SK-N-SH (cell line): ENCODE data around the gene ZNF594. TPM values are rescaled to one million over a fixed set of nuclear protein-coding genes. Genes with fewer than 3 reads are reported as not detected.
"Not testable (repeated sequence)": the region's sequence is repeated elsewhere in the genome, so short reads cannot be mapped to it uniquely, and the experiment has no call there.

ENCODE experiments used
- CTCF ChIA-PET: fragments of 300-600, 350-600 bp; formaldehyde crosslinking; extraction: SDS; loops from one replicate; lab custom pipeline; 2021; lab: Yijun Ruan, JAX
- POLR2A ChIA-PET: fragments of 350-600 bp; sonication (Branson Sonifier 250); formaldehyde crosslinking; extraction: SDS; loops from one replicate; lab custom pipeline; 2020; ENCODE audit warnings: antibody characterized with exemption, inconsistent platforms; lab: Yijun Ruan, JAX
- DNase-seq: peaks from one replicate; pipeline ENCODE4 v3.0.0; 2012
- H2AFZ ChIP-seq: fragments of 200-600 bp; sonication (generic); 2 replicates; pipeline ENCODE4 v1.8.1; 2016; ENCODE audit warnings: antibody characterized with exemption, mild to moderate bottlenecking, low read depth
- H3F3A ChIP-seq: fragments of 200-600 bp; sonication (generic); replicated peaks from 2 replicates; pipeline ENCODE3; 2016; ENCODE audit warnings: antibody characterized with exemption, mild to moderate bottlenecking; ENCODE audit not compliant: insufficient read depth
- H3K27ac ChIP-seq, 2 experiments: fragments of 200-500 bp in 1 of 2; fragments of 200-600 bp in 1 of 2; sonication (Bioruptor generic) in 1 of 2; sonication (generic), shearing (Covaris generic) in 1 of 2; 2 replicates each; pipeline versions ENCODE4 v1.5.1 to v1.6.1; 2014 to 2016; ENCODE audit warnings: low read depth in 2 of 2, inconsistent platforms in 1 of 2, low read length in 1 of 2, mild to moderate bottlenecking in 1 of 2, mixed read lengths in 1 of 2
- H3K27me3 ChIP-seq: fragments of 200-600 bp; sonication (generic), shearing (Covaris generic); 2 replicates; pipeline ENCODE4 v1.6.1; 2016; ENCODE audit warnings: mixed run types; ENCODE audit not compliant: insufficient read depth
- H3K36me3 ChIP-seq, 2 experiments: fragments of 200-500 bp in 1 of 2; fragments of 200-600 bp in 1 of 2; sonication (Bioruptor generic) in 1 of 2; sonication (generic) in 1 of 2; replicated peaks in 1 of 2; 2 replicates each; pipeline versions ENCODE3 to v1.5.1; 2014 to 2016; ENCODE audit warnings: low read length in 1 of 2, mild to moderate bottlenecking in 1 of 2; ENCODE audit not compliant: insufficient read depth in 2 of 2, control insufficient read depth in 1 of 2
- H3K4me1 ChIP-seq, 2 experiments: fragments of 200-500 bp in 1 of 2; fragments of 200-600 bp in 1 of 2; sonication (Bioruptor generic) in 1 of 2; sonication (generic), shearing (Covaris generic) in 1 of 2; 2 replicates each; pipeline versions ENCODE4 v1.5.1 to v1.6.1; 2014 to 2016; ENCODE audit warnings: low read depth in 1 of 2, low read length in 1 of 2, mixed run types in 1 of 2; ENCODE audit not compliant: insufficient read depth in 2 of 2, control insufficient read depth in 1 of 2
- H3K4me2 ChIP-seq: fragments of 200-600 bp; sonication (generic), shearing (Covaris generic); 2 replicates; pipeline ENCODE4 v1.6.1; 2017; ENCODE audit warnings: mixed run types
- H3K4me3 ChIP-seq, 2 experiments: fragments of 200-500 bp in 1 of 2; fragments of 200-600 bp in 1 of 2; sonication (Bioruptor generic) in 1 of 2; sonication (generic), shearing (Covaris generic) in 1 of 2; 2 replicates each; pipeline versions ENCODE4 v1.5.1 to v1.8.1; 2014 to 2016; ENCODE audit warnings: low read depth in 2 of 2, inconsistent platforms in 1 of 2, low read length in 1 of 2, mild to moderate bottlenecking in 1 of 2, mixed read lengths in 1 of 2, moderate library complexity in 1 of 2
- H3K79me2 ChIP-seq: fragments of 200-600 bp; sonication (generic); 2 replicates; pipeline ENCODE4 v1.8.1; 2017; ENCODE audit warnings: mild to moderate bottlenecking; ENCODE audit not compliant: insufficient read depth
- H3K9ac ChIP-seq: fragments of 200-600 bp; sonication (generic); 2 replicates; pipeline ENCODE4 v1.6.1; 2017; ENCODE audit warnings: mixed run types
- H3K9me2 ChIP-seq: fragments of 200-600 bp; sonication (generic); 2 replicates; pipeline ENCODE4 v1.6.1; 2017; ENCODE audit warnings: mixed run types
- H3K9me3 ChIP-seq: fragments of 200-600 bp; sonication (generic); 2 replicates; pipeline ENCODE4 v1.6.1; 2017; ENCODE audit warnings: mixed run types, mild to moderate bottlenecking, moderate library complexity
- H4K20me1 ChIP-seq: fragments of 200-600 bp; sonication (generic); 2 replicates; pipeline ENCODE4 v1.6.1; 2017; ENCODE audit warnings: mild to moderate bottlenecking, mixed run types; ENCODE audit not compliant: insufficient read depth
- FOXM1 ChIP-seq: IDR thresholded peaks from 2 replicates; pipeline ENCODE4 v1.4.0; 2012; ENCODE audit warnings: low read depth, mild to moderate bottlenecking
- GABPA ChIP-seq: IDR thresholded peaks from 2 replicates; pipeline ENCODE4 v1.4.0; 2012; ENCODE audit warnings: low read depth, mild to moderate bottlenecking
- MAX ChIP-seq: IDR thresholded peaks from 2 replicates; pipeline ENCODE4 v1.4.0; 2012; ENCODE audit warnings: low read depth
- MEF2A ChIP-seq: IDR thresholded peaks from 2 replicates; pipeline ENCODE4 v1.4.0; 2012; ENCODE audit warnings: low read depth, borderline replicate concordance
- ZBTB33 ChIP-seq: IDR thresholded peaks from 2 replicates; pipeline ENCODE4 v1.4.0; 2012; ENCODE audit warnings: low read depth, borderline replicate concordance
- whole genome bisulfite sequencing: methylation state at CpG from one replicate; pipeline ENCODE4 v1.1.6; 2017; ENCODE audit warnings: low lambda C conversion rate; 5-methylcytosine and 5-hydroxymethylcytosine counted together
- polyA plus RNA-seq, 3 experiments: library from polyadenylated mRNA; depleted of rRNA; stranded (reverse); fragments of >200 nt; gene quantifications; 2 replicates each; pipeline ENCODE4 v1.2.3, GENCODE V29; 2012

Gene ZNF594
- polyA plus RNA-seq, 1 of the 3 experiments (the other 2 are of a cell fraction) = 2.8 TPM

- H3K4me3 ChIP-seq = no peak overlapping the region
- no peaks in the 10 kb centered on the region for H3K27me3 ChIP-seq
- no peak overlapping the region for H3K9ac ChIP-seq
- no peak for DNase-seq
- H3K9me3 ChIP-seq = no peaks in the 10 kb centered on the region
- no peaks in the 10 kb centered on the region for H4K20me1 ChIP-seq
- ChIA-PET CTCF (no interaction called here), POLR2A (no interaction called here)
- H3K9me2 ChIP-seq = no peaks in the 10 kb centered on the region
- H3K4me2 ChIP-seq = no peak overlapping the region
- H3K27ac ChIP-seq = no peak overlapping the region
- no peaks in the 10 kb centered on the region for H3K79me2 ChIP-seq
- H3F3A ChIP-seq = no peaks in the 10 kb centered on the region
- no peaks in the 10 kb centered on the region for H3K36me3 ChIP-seq
- no peaks in the 10 kb centered on the region for H3K4me1 ChIP-seq
- 23% methylated on average over 8 of the region's 14 CpGs for WGBS
- TF ChIP-seq GABPA (no peak), MEF2A (no peak), FOXM1 (no peak), MAX (no peak), ZBTB33 (no peak)
- no peak overlapping the region for H2AFZ ChIP-seq
Measured at GRCh38 chr17:5135726-5136579, 55.7 kb downstream of the ZNF594 start.

- CTCF ChIA-PET, H2AFZ ChIP-seq, DNase-seq, H3K4me2 ChIP-seq, H3K27me3 ChIP-seq, H3K79me2 ChIP-seq, H3K4me3 ChIP-seq, H4K20me1 ChIP-seq, H3K27ac ChIP-seq, H3F3A ChIP-seq, H3K4me1 ChIP-seq, H3K36me3 ChIP-seq, H3K9me3 ChIP-seq, POLR2A ChIA-PET, H3K9ac ChIP-seq, H3K9me2 ChIP-seq: not testable (repeated sequence)
- WGBS = 53% methylated on average over 8 of the region's 8 CpGs
Measured at GRCh38 chr17:5135131-5135712, 56.4 kb downstream of the ZNF594 start.

GRCh38 chr17:5134571-5134970 lies 57.1 kb downstream of the ZNF594 start:
- H3K27me3 ChIP-seq, DNase-seq, H3K79me2 ChIP-seq, H3K4me1 ChIP-seq, CTCF ChIA-PET, POLR2A ChIA-PET, H3K9ac ChIP-seq, H2AFZ ChIP-seq, H3K4me3 ChIP-seq, H3F3A ChIP-seq, H3K4me2 ChIP-seq, H3K36me3 ChIP-seq, H4K20me1 ChIP-seq, H3K9me2 ChIP-seq, H3K9me3 ChIP-seq, H3K27ac ChIP-seq: not testable (repeated sequence)
- WGBS = 51% methylated on average over 11 of the region's 11 CpGs

GRCh38 chr17:5133961-5134360 lies 57.7 kb downstream of the ZNF594 start:
- H3K79me2 ChIP-seq, H3K4me1 ChIP-seq, H3K27ac ChIP-seq, H3K4me3 ChIP-seq, H3K36me3 ChIP-seq, H3K9ac ChIP-seq, H2AFZ ChIP-seq, H3F3A ChIP-seq, CTCF ChIA-PET, H3K9me2 ChIP-seq, H3K4me2 ChIP-seq, H3K9me3 ChIP-seq, H3K27me3 ChIP-seq, H4K20me1 ChIP-seq, DNase-seq, POLR2A ChIA-PET: not testable (repeated sequence)
- 73% methylated on average over 7 of the region's 8 CpGs for WGBS
